Neural cell (in vitro differentiated cells): ENCODE data around the gene AGBL4. TPM values are rescaled to one million over a fixed set of nuclear protein-coding genes. Genes with fewer than 3 reads are reported as not detected.

Experiments used
- H2AFZ ChIP-seq: fragments of 200-600, 300-800 bp; sonication (generic), shearing (Covaris generic); 2 replicates; pipeline ENCODE4 v1.6.0; 2014; ENCODE audit warnings: low read depth, mild to moderate bottlenecking, antibody characterized with exemption, low read length, moderate library complexity
- H3F3A ChIP-seq: fragments of 200-600 bp; shearing (Covaris generic); 2 replicates; pipeline ENCODE4 v1.6.1; 2016; ENCODE audit warnings: mild to moderate bottlenecking, moderate library complexity, mixed read lengths, antibody characterized with exemption, low read length; ENCODE audit not compliant: insufficient read depth, poor library complexity, severe bottlenecking
- H3K27ac ChIP-seq: fragments of 200-600, 300-800 bp; sonication (generic), shearing (Covaris generic); 2 replicates; pipeline ENCODE4 v1.5.1; 2014; ENCODE audit warnings: mild to moderate bottlenecking, low read length, moderate library complexity
- H3K27me3 ChIP-seq: fragments of 300-800, 200-600 bp; sonication (generic), shearing (Covaris generic); 2 replicates; pipeline ENCODE4 v1.6.0; 2014; ENCODE audit warnings: mild to moderate bottlenecking, low read depth, low read length, moderate library complexity; ENCODE audit not compliant: insufficient read depth
- H3K36me3 ChIP-seq: fragments of 300-800, 200-600 bp; sonication (generic), shearing (Covaris generic); 2 replicates; pipeline ENCODE4 v1.5.1; 2014; ENCODE audit warnings: mild to moderate bottlenecking, antibody characterized with exemption, low read length, moderate library complexity; ENCODE audit not compliant: insufficient read depth
- H3K4me2 ChIP-seq: fragments of 300-800, 200-600 bp; sonication (generic), shearing (Covaris generic); 2 replicates; pipeline ENCODE4 v1.6.0; 2014; ENCODE audit warnings: mild to moderate bottlenecking, low read length
- H3K4me3 ChIP-seq: fragments of 300-800, 200-600 bp; sonication (generic), shearing (Covaris generic); 2 replicates; pipeline ENCODE4 v1.5.1; 2014; ENCODE audit warnings: mild to moderate bottlenecking, low read length, moderate library complexity
- H3K79me2 ChIP-seq: fragments of 200-600 bp; shearing (Covaris generic); replicated peaks from 2 replicates; pipeline ENCODE4 v1.6.0; 2014; ENCODE audit warnings: mild to moderate bottlenecking, low read length, moderate library complexity; ENCODE audit not compliant: insufficient read depth
- H3K9ac ChIP-seq: fragments of 300-800, 200-600 bp; sonication (generic), shearing (Covaris generic); 2 replicates; pipeline ENCODE4 v1.6.1; 2016; ENCODE audit warnings: mild to moderate bottlenecking, low read length, mixed read lengths
- H3K9me2 ChIP-seq: fragments of 200-600 bp; shearing (Covaris generic); 2 replicates; pipeline ENCODE4 v1.6.1; 2016; ENCODE audit warnings: mild to moderate bottlenecking, low read length, mixed read lengths; ENCODE audit not compliant: insufficient read depth
- H3K9me3 ChIP-seq: fragments of 200-600, 300-800 bp; sonication (generic), shearing (Covaris generic); 2 replicates; pipeline ENCODE4 v1.6.1; 2016; ENCODE audit warnings: mild to moderate bottlenecking, mixed run types, low read length, moderate library complexity, mixed read lengths
- H4K20me1 ChIP-seq: fragments of 200-600 bp; shearing (Covaris generic); 2 replicates; pipeline ENCODE4 v1.6.1; 2016; ENCODE audit warnings: mild to moderate bottlenecking, mixed run types; ENCODE audit not compliant: insufficient read depth
- CTCF ChIP-seq: fragments of 450-650 bp; IDR thresholded peaks from 2 replicates; pipeline ENCODE4 v1.5.1; 2014; ENCODE audit warnings: antibody characterized with exemption, mild to moderate bottlenecking, moderate library complexity; ENCODE audit not compliant: poor library complexity, severe bottlenecking
- EP300 ChIP-seq: fragments of 450-650 bp; conservative IDR thresholded peaks from 2 replicates; pipeline ENCODE4 v1.6.1; 2014; ENCODE audit warnings: antibody characterized with exemption, mild to moderate bottlenecking, moderate library complexity; ENCODE audit not compliant: poor library complexity, severe bottlenecking
- EZH2 ChIP-seq: fragments of 200-600, 300-800 bp; shearing (Covaris generic), sonication (generic); IDR thresholded peaks from 2 replicates; pipeline ENCODE4 v1.6.1; 2014; ENCODE audit warnings: antibody characterized with exemption, low read length, borderline replicate concordance, mild to moderate bottlenecking; ENCODE audit not compliant: insufficient read depth, poor library complexity, severe bottlenecking
- MXI1 ChIP-seq: fragments of 450-650 bp; conservative IDR thresholded peaks from 2 replicates; pipeline ENCODE4 v1.6.1; 2014; ENCODE audit warnings: antibody characterized with exemption, mild to moderate bottlenecking; ENCODE audit not compliant: poor library complexity, severe bottlenecking
- POLR2AphosphoS5 ChIP-seq: IDR thresholded peaks from 2 replicates; pipeline ENCODE4 v1.6.1; 2012
- RAD21 ChIP-seq: fragments of 450-650 bp; conservative IDR thresholded peaks from 2 replicates; pipeline ENCODE4 v1.6.1; 2014; ENCODE audit warnings: antibody characterized with exemption, mild to moderate bottlenecking, moderate library complexity
- REST ChIP-seq: IDR thresholded peaks from 2 replicates; pipeline ENCODE4 v1.6.1; 2012; ENCODE audit warnings: borderline replicate concordance
- SMC3 ChIP-seq: fragments of 450-650 bp; conservative IDR thresholded peaks from 2 replicates; pipeline ENCODE4 v1.6.1; 2014; ENCODE audit warnings: antibody characterized with exemption, mild to moderate bottlenecking, moderate library complexity; ENCODE audit not compliant: poor library complexity
- TAF1 ChIP-seq: IDR thresholded peaks from 2 replicates; pipeline ENCODE4 v1.6.1; 2012; ENCODE audit warnings: low read depth
- polyA plus RNA-seq: library from polyadenylated mRNA; depleted of rRNA; stranded (reverse); fragments of >200 nt; gene quantifications from 2 replicates; pipeline ENCODE4 v1.2.3, GENCODE V29; 2014

The AGBL4 gene
- polyA plus RNA-seq, 1 donor from 2014 or later: 1.3 TPM

GRCh38 chr1:48676376-48676775 lies 1347.4 kb downstream of the AGBL4 start:
- Histone ChIP-seq H4K20me1 (no peaks in the 10 kb centered on the region), H3K9me3 (no peaks in the 10 kb centered on the region), H3K27ac (no peak overlapping the region), H3K27me3 (no peaks in the 10 kb centered on the region), H2AFZ (no peak overlapping the region), H3K9me2 (no peaks in the 10 kb centered on the region), H3K79me2 (no peaks in the 10 kb centered on the region), H3K4me3 (no peak overlapping the region), H3K4me2 (no peak overlapping the region), H3F3A (no peaks in the 10 kb centered on the region), H3K36me3 (no peaks in the 10 kb centered on the region), H3K9ac (no peak overlapping the region)
- TF ChIP-seq SMC3: no peak

- H3K9me3 ChIP-seq: no peaks in the 10 kb centered on the region
- no peak overlapping the region for H3K4me3 ChIP-seq
- no peaks in the 10 kb centered on the region for H3K36me3 ChIP-seq
- H3K9ac ChIP-seq: no peak overlapping the region
- H4K20me1 ChIP-seq: no peaks in the 10 kb centered on the region
- no peaks in the 10 kb centered on the region for H3K79me2 ChIP-seq
- no peaks in the 10 kb centered on the region for H3K9me2 ChIP-seq
- H3K4me2 ChIP-seq: no peak overlapping the region
- TF ChIP-seq REST (no peak), EZH2 (no peak)
- no peak overlapping the region for H3K27ac ChIP-seq
- H3K27me3 ChIP-seq: no peaks in the 10 kb centered on the region
- H3F3A ChIP-seq: no peaks in the 10 kb centered on the region
- H2AFZ ChIP-seq: no peak overlapping the region
These were observed 1348.5 kb downstream of the AGBL4 start for GRCh38 chr1:48675251-48675650.

DNA sequence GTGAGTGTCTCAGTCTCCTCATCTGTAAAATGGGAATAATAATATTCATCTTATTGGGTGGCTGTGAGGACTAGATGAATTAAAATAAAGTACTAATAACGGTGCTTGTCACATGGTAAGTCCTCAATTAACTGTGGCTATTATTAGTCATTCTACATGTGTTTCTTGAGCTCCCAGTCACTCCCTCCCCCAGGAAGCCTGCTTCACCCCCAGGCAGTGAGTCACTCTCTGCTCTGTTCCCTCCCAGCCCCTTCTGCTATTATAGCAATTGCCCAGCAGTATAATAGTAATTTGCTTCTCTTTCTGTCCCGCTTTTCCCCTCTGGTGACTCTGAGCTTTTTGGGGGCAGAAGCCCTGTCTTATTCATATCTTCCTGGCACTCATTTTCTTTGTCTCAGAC lies 1349.1 kb downstream of the AGBL4 start:
- no peaks in the 10 kb centered on the region for H3F3A ChIP-seq
- H3K79me2 ChIP-seq: no peaks in the 10 kb centered on the region
- no peaks in the 10 kb centered on the region for H3K27me3 ChIP-seq
- no peaks in the 10 kb centered on the region for H3K36me3 ChIP-seq
- no peaks in the 10 kb centered on the region for H3K9me3 ChIP-seq
- no peak overlapping the region for H3K4me3 ChIP-seq
- no peak overlapping the region for H2AFZ ChIP-seq
- H3K27ac ChIP-seq: no peak overlapping the region
- no peaks in the 10 kb centered on the region for H4K20me1 ChIP-seq
- TF ChIP-seq MXI1 (no peak), SMC3 (no peak), TAF1 (no peak), RAD21 (no peak), CTCF (no peak), REST (no peak), EZH2 (no peak), EP300 (no peak), POLR2AphosphoS5 (no peak)
- H3K4me2 ChIP-seq: no peak overlapping the region
- H3K9me2 ChIP-seq: no peaks in the 10 kb centered on the region
- H3K9ac ChIP-seq: no peak overlapping the region
